GM12892 (cell line): ENCODE measurements around the gene S100A7.

Experiments used
- POLR2A ChIP-seq: IDR thresholded peaks from 2 replicates; pipeline ENCODE4 v1.6.1; 2011; ENCODE audit warnings: low read depth, low read length, control low read depth
- TAF1 ChIP-seq: IDR thresholded peaks from 2 replicates; pipeline ENCODE4 v1.6.1; 2011; ENCODE audit warnings: low read depth, mild to moderate bottlenecking, control low read depth, low read length, borderline replicate concordance

- TF ChIP-seq TAF1 (no peak), POLR2A (no peak)
Measured at GRCh38 chr1:153459655-153460054, 796 bp downstream of the S100A7 start.
